Thyroid gland (tissue), 4 donors: ENCODE data around the gene SLC7A9.

Experiments
- CTCF ChIP-seq, 6 experiments: fragments of 200-600 bp in 3 of 6; fragments of 450-650 bp in 3 of 6; sonication (generic) in 3 of 6; IDR thresholded peaks; one replicate each; pipeline ENCODE4 v1.5.1; 2016 to 2019; ENCODE audit warnings: antibody characterized with exemption in 6 of 6, mild to moderate bottlenecking in 2 of 6, inconsistent platforms in 1 of 6, moderate library complexity in 1 of 6
- POLR2A ChIP-seq, 2 donors: fragments of 450-650 bp; IDR thresholded peaks; one replicate each; pipeline ENCODE4 v1.6.1; 2017; ENCODE audit warnings: antibody characterized with exemption in 2 of 2, mild to moderate bottlenecking in 2 of 2, moderate library complexity in 1 of 2

GRCh38 chr19:32824191-32824751, 45.3 kb downstream of the SLC7A9 start:
- TF ChIP-seq POLR2A (IDR thresholded peaks at IDR 0.05) (no peak), CTCF (IDR thresholded peaks at IDR 0.05) (no peak)
